Coronary artery (tissue), 2 donors: ENCODE data around the gene BBOF1.
"Not testable (repeated sequence)": the region's sequence is repeated elsewhere in the genome, so short reads cannot be mapped to it uniquely, and the experiment has no call there.

Source experiments
- DNase-seq: peaks from one replicate; pipeline ENCODE4 v3.0.0-alpha.2; 2017; ENCODE audit warnings: low spot score
- H3K27ac ChIP-seq, 2 donors: fragments of 200-600 bp; sonication (generic); one replicate each; pipeline ENCODE4 v1.5.1; 2016 to 2019
- H3K4me3 ChIP-seq: fragments of 200-600 bp; sonication (generic); 2 replicates; pipeline ENCODE4 v1.5.1; 2016; ENCODE audit warnings: mild to moderate bottlenecking, moderate library complexity
- CTCF ChIP-seq: fragments of 200-600 bp; sonication (generic); IDR thresholded peaks from one replicate; pipeline ENCODE4 v1.5.1; 2019; ENCODE audit warnings: antibody characterized with exemption

Gene BBOF1

DNA sequence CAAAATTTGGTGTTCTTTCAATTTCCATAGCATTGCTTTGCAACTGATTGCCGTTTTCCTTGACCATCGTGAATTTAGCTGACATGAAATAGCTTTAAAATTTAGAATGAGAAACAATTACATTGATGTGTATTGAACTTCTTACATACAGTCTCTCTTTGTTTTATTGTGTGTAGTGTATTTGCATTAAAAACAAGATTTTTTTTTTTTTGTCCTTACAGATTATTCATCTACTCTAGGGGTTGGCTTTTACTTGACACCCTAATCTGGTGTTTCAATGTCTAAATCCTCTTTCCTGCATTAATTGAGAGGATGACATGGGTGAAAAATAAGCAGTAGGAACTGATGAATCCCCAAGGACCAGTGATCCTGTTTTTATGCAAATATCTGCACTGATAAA is 86.2 kb downstream of the BBOF1 start:
- TF ChIP-seq CTCF: no peak
- Histone ChIP-seq H3K27ac (no peak overlapping the region), H3K4me3 (no peak overlapping the region)
- no peak for DNase-seq

GRCh38 chr14:74109369-74109768 is 90.2 kb downstream of the BBOF1 start:
- DNase-seq: no peak
- no peak overlapping the region for H3K27ac ChIP-seq
- TF ChIP-seq CTCF: no peak
- H3K4me3 ChIP-seq: no peak overlapping the region

DNA sequence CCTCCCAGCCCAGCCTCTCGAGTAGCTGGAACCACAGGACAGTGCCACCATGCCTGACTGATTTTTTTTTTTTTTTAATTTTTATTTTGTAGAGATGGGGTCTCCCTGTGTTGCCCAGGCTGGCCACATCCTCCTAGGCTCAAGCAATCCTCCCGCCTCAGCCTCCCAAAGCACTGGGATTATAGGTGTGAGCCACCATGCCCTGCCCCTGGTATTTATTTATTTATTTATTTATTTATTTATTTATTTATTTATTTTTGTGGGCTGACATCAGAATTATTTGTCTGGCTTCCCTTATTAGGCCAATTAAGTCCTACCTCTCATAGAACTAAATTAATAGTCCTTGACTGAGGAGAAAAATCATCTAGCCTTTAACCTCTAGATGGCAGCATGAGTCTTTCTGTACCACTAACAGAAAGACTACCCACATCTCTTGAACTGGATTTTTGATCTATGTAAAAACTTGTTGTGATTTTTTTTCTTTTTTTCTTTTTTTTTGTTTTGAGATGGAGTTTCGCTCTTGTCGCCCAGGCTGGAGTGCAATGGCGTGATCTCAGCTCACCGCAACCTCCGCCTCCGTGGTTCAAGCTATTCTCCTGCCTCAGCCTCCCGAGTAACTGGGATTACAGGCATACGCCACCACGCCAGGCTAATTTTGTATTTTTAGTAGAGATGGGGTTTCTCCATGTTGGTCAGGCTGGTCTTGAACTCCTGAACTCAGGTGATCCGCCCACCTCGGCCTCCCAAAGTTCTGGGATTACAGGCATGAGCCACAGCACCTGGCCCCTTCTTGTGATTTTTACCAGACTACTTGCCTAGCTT is 92.5 kb downstream of the BBOF1 start:
- H3K4me3 ChIP-seq, DNase-seq, H3K27ac ChIP-seq: not testable (repeated sequence)
